ENCODE data around the gene HMGCR.

DNA sequence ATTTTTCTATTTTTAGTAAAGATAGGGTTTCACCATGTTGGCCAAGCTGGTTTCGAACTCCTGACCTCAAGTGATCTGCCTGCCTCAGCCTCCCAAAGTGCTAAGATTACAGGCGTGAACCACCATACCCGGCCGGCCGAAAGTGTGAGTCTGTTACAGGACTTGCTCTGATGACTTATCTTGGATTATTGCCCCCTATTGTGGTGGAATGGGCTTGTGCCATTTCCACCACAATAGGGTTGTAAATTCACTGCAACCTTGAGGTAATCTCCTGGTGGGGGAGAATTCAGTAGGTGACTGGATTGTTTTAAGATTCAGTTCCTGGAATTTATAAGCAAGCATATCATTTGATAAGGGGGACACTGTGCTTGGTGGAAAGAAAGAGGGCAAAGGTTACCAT lies 15.0 kb upstream of the HMGCR start:
- no peak for TF ChIP-seq POLR2A (IDR thresholded peaks at IDR 0.05)
- TF ChIP-seq, protein P1, sequence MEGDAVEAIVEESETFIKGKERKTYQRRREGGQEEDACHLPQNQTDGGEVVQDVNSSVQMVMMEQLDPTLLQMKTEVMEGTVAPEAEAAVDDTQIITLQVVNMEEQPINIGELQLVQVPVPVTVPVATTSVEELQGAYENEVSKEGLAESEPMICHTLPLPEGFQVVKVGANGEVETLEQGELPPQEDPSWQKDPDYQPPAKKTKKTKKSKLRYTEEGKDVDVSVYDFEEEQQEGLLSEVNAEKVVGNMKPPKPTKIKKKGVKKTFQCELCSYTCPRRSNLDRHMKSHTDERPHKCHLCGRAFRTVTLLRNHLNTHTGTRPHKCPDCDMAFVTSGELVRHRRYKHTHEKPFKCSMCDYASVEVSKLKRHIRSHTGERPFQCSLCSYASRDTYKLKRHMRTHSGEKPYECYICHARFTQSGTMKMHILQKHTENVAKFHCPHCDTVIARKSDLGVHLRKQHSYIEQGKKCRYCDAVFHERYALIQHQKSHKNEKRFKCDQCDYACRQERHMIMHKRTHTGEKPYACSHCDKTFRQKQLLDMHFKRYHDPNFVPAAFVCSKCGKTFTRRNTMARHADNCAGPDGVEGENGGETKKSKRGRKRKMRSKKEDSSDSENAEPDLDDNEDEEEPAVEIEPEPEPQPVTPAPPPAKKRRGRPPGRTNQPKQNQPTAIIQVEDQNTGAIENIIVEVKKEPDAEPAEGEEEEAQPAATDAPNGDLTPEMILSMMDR (IDR thresholded peaks at IDR 0.05 in 4 of 5, conservative IDR thresholded peaks at IDR 0.05 in 1 of 5), result no peak

Measured in gastrocnemius medialis (tissue), 4 donors.